HG03469 (cell line): ENCODE measurements around the gene CYP39A1.
A peak's percentile ranks its signal among the peaks of the same experiment; 100 is the strongest.

Source experiments
- ATAC-seq: cut with Tn5 transposase; IDR thresholded peaks from one replicate; pipeline ENCODE4 v1.9.1; 2021; ENCODE audit warnings: mild to moderate bottlenecking, moderate library complexity, moderate number of reproducible peaks; ENCODE audit not compliant: unreplicated experiment

CYP39A1 gene, protein sequence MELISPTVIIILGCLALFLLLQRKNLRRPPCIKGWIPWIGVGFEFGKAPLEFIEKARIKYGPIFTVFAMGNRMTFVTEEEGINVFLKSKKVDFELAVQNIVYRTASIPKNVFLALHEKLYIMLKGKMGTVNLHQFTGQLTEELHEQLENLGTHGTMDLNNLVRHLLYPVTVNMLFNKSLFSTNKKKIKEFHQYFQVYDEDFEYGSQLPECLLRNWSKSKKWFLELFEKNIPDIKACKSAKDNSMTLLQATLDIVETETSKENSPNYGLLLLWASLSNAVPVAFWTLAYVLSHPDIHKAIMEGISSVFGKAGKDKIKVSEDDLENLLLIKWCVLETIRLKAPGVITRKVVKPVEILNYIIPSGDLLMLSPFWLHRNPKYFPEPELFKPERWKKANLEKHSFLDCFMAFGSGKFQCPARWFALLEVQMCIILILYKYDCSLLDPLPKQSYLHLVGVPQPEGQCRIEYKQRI

DNA sequence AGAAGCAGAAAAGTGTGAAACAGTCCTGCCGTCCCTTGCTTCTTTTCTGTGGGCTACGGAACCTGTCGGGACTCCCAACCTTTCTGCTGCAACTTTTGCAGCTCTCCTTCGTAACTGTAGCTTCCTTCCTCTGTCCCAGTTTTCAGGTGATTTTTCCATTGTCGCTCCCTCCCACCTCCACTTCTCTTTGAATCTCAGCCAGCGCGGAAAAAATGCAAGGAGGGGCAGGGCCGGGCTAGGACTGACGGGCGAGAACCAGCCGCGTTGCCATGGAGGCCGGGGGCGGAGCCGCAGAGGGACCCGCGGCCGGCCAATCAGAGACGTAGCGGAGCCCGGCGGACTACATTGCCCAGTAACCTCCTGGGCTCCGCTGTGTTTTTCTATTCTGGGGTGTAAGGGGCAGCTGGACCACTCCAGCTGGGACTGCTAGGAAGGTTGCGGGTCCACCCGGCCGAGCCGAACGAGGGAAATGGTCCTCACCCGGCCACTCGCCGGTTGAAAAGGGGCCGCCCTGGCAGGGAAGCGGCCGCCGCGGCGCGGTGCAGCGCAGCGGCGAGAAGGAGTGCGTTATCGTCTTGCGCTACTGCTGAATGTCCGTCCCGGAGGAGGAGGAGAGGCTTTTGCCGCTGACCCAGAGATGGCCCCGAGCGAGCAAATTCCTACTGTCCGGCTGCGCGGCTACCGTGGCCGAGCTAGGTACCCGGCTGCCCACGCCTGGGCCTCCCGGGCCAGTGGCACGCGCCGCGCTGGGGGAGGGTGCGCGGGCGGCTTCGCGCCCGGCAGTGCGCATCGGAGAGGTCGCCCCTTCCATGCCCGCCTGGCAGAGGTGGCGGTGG is at the start of gene CYP39A1, which contains the start of gene SLC25A27:
Gene CYP39A1 (minus strand): TSS at position 216 of the 836 bp plus-strand sequence. CDS start 236 bp downstream, outside the sequence.
Gene SLC25A27 (plus strand): TSS at position 373 of the 836 bp plus-strand sequence. CDS start 218 bp downstream, at position 591.
- peak; percentile 99 for ATAC-seq

DNA sequence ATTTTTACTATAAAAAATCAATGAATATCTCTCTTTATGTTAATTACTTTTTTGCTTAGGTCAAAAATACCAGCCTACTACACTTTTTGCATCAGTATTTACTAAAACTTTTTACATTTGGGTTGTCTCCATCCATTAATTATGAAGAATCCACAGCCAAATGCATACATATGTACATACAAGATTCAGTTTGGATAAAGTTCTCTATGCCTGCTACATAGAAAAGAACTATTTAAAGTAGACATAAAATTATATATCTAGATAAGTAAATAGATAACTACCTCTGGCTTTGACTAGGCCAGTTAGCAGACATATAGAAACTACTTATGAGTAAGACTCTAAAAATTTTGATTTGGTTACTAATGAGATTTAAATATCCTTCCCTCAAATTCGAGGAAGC is 47.4 kb upstream of the CYP39A1 start:
- ATAC-seq, result no peak

DNA sequence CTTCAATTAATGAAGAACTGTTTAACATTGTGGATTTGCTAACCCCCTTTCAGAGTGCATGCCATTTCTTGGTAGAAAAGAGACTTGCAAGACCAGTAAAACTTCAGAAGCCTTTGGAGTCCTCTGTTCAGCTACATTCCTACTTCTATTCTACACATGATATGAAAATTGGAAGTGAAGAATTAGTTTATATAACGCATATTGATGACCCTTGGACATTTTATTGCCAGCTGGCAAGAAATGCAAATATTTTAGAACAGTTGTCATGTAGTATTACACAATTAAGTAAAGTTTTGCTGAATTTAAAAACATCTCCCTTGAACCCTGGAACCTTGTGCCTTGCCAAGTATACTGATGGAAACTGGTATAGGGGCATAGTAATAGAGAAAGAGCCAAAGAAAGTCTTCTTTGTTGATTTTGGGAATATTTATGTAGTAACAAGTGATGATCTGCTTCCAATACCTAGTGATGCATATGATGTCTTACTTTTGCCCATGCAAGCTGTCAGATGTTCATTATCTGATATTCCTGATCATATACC is 38.4 kb upstream of the CYP39A1 start:
- ATAC-seq, result no peak

DNA sequence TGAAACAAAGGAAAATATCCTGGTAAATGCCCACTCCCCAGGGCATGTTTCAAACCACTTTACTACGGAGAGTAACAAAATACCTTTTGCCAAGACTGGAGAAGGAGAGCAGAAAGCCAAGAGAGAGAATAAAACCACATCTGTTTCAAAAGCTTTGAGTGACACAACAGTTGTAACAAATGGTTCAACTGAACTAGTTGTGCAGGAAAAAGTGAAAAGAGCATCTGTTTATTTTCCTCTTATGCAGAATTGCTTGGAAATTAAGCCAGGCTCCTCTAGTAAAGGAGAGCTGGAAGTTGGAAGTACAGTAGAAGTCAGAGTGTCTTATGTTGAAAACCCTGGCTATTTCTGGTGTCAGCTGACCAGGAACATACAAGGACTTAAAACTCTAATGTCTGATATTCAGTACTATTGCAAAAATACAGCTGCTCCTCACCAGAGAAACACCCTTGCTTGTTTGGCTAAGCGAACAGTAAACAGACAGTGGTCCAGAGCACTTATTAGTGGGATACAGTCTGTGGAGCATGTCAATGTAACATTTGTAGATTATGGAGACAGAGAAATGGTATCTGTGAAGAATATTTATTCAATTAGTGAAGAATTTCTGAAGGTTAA is 37.6 kb upstream of the CYP39A1 start:
- ATAC-seq, result no peak

DNA sequence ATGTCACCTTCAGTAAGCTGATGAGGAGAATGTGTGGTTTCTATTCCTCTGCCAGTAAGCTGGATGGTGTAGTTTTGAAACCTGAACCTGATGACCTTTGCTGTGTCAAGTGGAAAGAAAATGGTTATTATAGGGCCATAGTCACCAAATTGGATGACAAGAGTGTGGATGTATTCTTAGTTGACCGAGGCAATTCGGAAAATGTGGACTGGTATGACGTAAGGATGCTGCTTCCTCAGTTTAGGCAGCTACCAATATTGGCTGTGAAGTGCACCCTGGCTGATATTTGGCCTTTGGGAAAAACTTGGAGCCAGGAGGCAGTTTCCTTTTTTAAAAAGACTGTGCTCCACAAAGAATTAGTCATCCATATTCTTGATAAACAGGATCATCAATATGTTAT is 37.0 kb upstream of the CYP39A1 start:
- no peak for ATAC-seq

DNA sequence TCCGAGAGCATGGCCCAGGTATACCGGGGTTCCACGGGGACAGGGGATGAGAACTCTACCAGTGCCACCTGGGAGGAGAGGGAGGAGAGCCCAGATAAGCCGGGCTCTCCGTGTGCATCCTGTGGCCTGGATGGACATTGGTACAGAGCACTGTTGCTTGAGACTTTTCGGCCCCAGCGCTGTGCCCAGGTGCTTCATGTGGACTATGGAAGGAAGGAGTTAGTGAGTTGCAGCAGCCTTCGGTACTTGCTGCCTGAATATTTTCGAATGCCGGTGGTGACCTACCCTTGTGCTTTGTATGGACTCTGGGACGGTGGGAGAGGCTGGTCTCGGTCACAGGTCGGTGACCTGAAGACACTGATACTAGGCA is 36.3 kb upstream of the CYP39A1 start:
- no peak for ATAC-seq

DNA sequence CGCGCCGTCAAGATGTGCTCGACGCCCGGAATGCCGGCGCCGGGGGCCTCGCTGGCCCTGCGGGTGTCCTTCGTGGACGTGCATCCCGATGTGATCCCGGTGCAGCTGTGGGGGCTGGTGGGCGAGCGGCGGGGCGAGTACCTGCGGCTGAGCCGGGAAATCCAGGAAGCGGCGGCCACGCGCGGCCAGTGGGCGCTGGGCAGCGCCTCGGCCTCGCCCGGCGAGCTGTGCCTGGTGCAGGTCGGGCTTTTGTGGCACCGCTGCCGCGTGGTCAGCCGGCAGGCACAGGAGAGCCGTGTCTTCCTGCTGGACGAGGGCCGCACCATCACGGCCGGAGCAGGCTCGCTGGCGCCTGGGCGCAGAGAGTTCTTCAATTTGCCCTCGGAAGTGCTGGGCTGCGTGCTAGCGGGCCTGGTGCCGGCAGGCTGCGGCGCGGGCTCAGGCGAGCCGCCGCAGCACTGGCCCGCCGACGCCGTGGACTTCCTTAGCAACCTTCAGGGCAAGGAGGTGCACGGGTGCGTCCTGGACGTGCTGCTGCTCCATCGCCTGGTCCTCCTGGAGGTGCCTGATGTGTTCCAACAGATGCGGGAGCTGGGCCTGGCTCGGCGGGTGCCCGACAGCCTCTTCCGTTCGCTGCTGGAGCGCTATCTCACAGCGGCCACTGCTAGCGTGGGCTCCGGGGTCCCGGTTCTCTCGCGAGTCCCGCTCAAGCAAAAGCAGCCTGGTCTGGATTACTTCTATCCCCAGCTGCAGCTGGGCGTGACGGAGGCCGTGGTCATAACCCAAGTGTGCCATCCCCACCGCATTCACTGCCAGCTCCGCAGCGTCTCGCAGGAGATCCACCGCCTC is 35.7 kb upstream of the CYP39A1 start:
- ATAC-seq, result no peak

DNA sequence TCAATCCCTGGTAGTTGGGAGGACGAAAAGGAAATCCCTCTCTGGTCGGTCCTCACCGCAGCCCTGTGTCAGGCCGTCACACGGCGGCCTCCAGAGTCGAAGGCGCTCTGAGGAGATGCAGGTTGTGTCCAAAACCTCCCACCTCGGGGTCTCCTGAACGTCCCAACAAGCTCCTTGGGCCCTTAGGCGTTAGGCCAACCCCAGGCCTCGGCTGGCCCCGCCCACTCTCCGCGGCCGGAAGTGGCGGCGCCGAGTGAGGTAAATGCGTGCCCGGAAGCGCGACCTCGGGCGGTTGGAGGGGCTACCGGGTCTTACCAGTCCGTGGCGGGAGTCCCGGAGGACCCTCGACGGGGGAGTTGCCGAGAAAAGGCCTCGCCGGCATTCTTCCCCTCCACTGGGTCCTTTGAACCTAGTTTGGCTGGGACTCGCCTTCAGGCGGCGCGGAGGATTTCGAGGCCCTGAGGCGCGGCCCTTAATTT is 35.0 kb upstream of the CYP39A1 start, which contains the start of gene TDRD6:
Gene TDRD6 (plus strand): TSS at position 267 of the 479 bp plus-strand sequence. CDS start 244 bp downstream, outside the sequence.
- no peak for ATAC-seq

DNA sequence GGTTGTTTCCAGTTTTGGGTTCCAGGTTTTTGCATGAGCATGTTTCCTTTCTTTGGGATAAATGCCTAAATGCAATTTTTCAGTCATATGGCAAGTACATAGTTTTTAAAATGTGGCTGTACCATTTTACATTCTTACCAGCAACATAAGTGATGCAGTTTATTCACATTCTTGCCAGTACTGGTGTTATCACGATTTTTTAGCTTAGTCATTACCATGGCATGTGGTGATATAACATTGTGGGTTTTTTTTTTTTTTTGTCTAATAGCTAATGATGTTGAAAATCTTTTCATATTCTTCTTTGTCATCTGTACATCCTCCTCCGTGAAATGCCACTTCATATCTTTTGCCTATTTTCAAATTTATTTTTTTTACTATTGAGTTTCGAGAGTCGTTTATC is 32.2 kb upstream of the CYP39A1 start:
- no peak for ATAC-seq

DNA sequence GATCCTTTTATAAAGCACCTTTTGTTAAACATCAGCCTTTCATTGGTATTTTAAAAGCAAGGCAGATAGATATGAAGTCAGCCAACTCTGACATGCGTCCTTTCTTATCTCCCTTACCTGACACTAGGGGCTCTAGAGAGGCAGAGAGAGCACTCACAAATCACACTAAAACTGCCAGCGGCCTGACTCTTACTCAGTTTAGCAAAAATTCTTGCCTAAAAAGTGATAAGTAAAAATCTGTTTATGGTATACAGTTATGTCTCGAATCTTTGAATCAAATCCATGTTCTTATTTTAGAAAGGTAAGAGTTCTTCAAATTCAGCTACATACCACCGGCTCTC is 24.7 kb upstream of the CYP39A1 start:
- no peak for ATAC-seq

DNA sequence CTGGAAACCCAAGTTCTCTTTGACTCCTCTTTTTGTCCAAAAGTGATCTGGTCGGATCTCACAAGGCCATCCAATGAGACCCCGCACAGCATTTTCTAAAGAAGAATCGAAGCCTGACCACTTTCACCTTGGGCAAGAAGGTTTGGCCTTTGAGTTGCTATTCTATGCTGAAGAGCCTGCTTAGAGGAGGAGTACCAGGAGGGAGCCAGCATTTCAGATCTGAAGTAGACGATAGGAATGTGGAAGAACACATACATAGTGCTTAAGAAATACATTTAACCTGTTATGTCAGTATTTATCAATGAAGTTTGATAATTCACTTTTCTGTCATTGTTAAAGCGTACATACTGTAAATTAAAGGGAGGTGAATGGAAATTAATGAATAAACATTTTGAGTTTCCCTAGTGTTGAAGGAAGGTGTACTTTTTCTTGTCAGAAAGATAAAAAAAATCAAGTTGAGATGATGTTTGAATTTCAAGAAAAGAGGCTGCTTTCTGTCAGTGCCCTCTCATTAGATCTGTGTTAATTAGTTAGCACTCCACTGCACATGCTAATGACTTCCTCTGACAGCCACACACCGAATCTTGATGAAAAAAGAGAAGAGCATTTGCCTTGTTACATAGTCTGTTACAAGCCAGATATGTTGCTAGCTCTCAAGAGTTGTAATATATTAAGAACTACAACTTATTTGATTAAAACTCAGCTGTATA is 24.1 kb upstream of the CYP39A1 start:
- no peak for ATAC-seq

DNA sequence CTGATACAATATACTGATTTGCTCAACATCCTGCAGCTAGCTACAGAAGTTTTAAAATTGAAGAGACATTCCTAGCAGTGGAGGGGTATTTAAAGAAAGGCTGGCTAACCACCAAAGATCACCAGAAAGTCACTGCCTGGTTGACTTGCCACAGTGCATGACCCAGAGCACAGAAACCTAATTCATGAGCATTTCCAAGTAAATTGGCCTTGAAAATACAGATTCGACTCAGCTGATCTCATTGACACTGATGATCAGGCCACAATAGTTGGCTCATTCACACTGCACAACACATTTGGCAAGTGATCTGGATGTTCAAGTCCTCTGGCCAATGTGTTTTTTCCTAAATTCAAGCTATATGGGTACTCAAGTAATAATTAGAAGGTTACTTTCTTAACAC is 21.8 kb upstream of the CYP39A1 start:
- no peak for ATAC-seq

DNA sequence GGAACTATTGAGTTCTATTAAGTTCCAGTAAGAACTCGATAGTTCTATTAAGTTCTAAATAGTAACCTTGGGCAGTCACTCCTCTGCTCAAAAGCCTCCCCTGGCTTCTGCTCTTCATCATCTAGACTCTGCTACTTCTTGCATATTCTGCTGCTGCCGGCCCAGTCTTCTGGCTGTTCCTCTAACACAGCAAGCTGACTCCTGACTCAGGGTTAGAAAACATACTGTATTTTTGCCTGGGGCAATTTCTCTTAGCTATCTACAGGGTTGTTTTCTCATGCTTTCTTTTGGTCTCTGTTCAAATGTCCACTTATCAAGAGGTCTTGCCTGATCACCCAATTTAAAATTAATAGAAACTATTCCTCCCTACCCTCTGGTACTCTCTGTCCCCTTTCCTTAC is 14.8 kb upstream of the CYP39A1 start:
- no peak for ATAC-seq

DNA sequence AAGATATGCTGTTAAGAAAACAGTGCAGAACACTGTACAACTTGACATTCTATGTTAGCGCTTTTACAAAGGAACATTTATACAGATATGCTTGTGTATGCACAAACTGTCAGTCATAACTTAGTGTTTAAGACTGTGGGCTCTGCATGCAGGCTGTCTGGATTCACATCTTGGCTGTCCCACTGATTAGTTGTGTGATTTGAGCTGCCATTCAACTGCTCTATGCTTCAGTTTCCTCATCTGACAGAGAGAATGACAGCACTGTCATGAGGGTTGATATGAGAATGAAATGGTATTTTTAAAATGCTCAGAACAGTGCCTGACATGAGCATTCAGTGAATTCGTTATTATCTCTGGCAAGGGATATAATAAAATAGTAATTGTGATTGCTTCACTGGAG is 8.9 kb upstream of the CYP39A1 start:
- ATAC-seq, result no peak

DNA sequence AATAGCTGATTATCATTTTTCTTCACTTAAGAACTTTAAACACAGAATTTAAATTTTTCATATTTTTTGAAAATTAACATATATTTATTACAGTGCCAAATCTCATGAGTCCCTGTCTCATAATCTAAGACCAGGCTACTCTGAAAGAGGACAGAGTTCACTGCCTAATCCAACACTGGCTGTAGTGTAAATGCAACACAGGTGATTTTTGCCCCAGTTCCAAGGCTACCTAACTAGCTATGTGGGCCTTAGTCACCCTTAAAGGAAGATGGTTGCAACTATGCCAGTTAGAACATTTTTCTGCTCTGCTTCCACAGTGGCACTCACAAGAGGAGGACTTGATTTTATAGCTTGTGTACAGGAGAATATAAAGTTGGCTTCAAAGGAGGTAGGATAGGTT is 5.0 kb upstream of the CYP39A1 start:
- no peak for ATAC-seq

DNA sequence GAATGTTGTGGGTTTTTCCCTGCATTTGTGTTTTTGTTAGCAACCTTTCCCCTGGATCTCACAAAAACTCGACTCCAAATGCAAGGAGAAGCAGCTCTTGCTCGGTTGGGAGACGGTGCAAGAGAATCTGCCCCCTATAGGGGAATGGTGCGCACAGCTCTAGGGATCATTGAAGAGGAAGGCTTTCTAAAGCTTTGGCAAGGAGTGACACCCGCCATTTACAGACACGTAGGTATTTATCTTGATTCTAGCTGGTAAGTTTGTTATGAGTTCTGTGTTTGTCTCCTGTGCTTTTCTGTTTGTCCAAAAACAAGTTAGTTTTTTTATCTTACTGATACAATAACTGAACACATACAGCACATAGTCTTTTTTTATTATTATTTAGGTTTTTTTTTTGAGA is 3.2 kb upstream of the CYP39A1 start:
- ATAC-seq, result no peak

DNA sequence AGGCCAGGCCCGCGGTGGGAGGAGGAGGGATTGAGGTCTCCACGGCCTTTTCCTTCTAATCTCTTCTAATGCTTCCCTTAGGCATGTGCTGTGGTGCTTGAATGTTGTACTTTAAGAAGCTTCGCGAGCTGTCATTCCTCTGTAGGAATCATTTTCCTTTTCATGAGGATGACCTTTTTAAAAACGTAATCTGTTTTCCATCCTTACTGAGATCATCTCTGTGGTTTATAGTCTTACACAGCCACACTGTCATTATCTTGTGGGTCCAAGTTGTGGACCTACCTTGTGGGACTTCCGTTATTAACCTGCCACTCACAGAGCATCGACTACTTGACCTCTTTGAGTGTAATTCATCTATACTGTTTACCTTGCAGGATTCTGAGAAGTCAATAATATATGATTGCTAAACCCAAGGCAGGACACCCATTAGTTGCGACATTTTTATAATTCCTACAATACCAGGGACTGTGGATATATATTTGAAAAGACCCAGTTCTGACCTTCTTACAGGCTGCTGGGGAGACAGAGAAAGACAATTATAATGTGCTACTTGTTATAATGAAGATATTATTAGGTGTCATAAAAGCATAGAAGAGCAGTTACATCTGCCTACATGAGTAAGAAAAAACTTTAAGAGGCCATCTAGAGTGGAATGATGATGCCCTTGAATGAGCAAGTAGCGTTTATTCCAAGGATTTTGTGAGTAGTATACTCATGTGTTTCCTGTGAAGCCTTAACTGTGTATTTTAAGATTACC is 999 bp upstream of the CYP39A1 start:
- no peak for ATAC-seq

DNA sequence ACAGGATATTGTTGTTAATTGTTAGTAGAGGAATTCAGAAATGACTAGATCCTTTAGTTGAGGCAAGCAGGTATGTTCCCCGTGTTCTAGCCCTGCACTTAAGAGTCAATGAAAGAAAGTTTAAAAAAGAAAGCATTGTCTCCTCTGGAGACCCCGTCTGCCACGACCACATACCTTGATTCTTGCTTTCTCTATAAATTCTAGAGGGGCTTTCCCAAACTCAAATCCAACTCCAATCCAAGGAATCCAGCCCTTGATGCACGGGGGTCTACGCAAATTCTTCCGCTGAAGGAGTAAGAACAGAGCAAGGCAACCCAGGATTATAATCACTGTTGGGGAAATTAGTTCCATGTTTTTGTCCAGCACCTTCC is 401 bp downstream of the CYP39A1 start:
- ATAC-seq, result no peak

DNA sequence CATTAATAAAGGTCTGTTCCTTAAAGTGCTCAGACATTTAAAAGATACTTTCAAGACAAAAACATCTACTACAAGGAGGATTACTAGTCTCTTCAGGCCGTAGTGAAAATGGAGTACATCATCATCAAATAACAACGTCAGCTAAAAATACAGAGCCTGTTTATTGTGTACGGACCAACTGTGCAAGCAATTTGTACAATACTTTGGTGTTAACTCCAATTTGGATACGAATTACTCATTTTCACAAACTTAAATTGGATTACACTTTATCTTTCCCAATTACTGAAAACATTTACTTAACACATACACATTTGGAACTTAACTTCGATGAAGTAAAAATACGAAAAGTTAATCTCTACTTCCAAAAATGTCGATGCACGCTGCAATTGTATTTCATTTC is 802 bp downstream of the CYP39A1 start:
- ATAC-seq, result no peak
